A673 (cell line): ENCODE results near the gene GRAMD2B.
"Not testable (repeated sequence)": the region's sequence is repeated elsewhere in the genome, so short reads cannot be mapped to it uniquely, and the experiment has no call there.

ENCODE experiments used
- EZH2 ChIP-seq: fragments of 200-600 bp; sonication (generic); IDR thresholded peaks from 2 replicates; pipeline ENCODE4 v1.6.1; 2017; ENCODE audit warnings: borderline replicate concordance, low read depth, mild to moderate bottlenecking, mixed read lengths, antibody characterized with exemption, low read length; ENCODE audit not compliant: poor library complexity, severe bottlenecking
- TF ChIP-seq, protein P1 (sequence below): fragments of 300-800, 200-600 bp; sonication (generic); conservative IDR thresholded peaks from 2 replicates; pipeline ENCODE4 v1.5.1; 2017; ENCODE audit warnings: low read depth, mild to moderate bottlenecking, antibody characterized with exemption, low read length, moderate library complexity, mixed read lengths

DNA sequence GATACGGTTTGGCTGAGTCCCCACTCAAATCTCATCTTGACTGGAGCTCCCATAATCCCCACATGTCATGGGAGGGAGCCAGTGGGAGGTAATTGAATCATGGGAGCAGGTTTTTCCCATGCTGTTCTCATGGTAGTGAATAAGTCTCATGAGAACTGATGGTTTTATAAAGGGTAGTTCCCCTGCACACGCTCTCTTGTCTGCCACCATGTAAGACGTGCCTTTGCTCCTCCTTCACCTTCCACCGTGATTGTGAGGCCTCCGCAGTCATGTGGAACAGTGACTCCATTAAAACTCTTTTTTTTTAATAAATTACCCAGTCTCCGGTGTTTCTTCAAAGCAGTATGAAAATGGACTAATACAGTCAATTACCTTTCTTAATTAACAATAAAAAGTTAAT, 16.5 kb downstream of the GRAMD2B start:
- not testable (repeated sequence) for TF ChIP-seq EZH2
- TF ChIP-seq, protein P1, sequence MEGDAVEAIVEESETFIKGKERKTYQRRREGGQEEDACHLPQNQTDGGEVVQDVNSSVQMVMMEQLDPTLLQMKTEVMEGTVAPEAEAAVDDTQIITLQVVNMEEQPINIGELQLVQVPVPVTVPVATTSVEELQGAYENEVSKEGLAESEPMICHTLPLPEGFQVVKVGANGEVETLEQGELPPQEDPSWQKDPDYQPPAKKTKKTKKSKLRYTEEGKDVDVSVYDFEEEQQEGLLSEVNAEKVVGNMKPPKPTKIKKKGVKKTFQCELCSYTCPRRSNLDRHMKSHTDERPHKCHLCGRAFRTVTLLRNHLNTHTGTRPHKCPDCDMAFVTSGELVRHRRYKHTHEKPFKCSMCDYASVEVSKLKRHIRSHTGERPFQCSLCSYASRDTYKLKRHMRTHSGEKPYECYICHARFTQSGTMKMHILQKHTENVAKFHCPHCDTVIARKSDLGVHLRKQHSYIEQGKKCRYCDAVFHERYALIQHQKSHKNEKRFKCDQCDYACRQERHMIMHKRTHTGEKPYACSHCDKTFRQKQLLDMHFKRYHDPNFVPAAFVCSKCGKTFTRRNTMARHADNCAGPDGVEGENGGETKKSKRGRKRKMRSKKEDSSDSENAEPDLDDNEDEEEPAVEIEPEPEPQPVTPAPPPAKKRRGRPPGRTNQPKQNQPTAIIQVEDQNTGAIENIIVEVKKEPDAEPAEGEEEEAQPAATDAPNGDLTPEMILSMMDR, result not testable (repeated sequence)
